Measurements from ENCODE around the gene TUBG2. TPM values are rescaled to one million over a fixed set of nuclear protein-coding genes. Genes with fewer than 3 reads are reported as not detected.

Gene TUBG2
- total RNA-seq, 1 experiment from 2014 or later: 20.4 TPM

GRCh38 chr17:42653179-42654124 is 5.6 kb upstream of the TUBG2 start:
- H3K4me2 ChIP-seq (ENCODE audit: insufficient read depth, insufficient read length, low read length): peak overlapping the region; percentile 65
- no peak overlapping the region for H2BK5ac ChIP-seq (ENCODE audit: insufficient read length, low read length)
- H2BK120ac ChIP-seq (ENCODE audit: low read depth, low read length, poor library complexity, severe bottlenecking): no peak overlapping the region
- no peak overlapping the region for H3K4ac ChIP-seq (ENCODE audit: low read depth, low read length)
- H3K56ac ChIP-seq (ENCODE audit: insufficient read length, low read depth, low read length): no peak overlapping the region
- TF ChIP-seq CTCF (conservative IDR thresholded peaks at IDR 0.05): no peak
- H3K36me3 Mint-ChIP-seq (ENCODE audit: insufficient read depth in 1 of 3, low read depth in 3 of 3): peaks cover 0 to 5% (median 2%) of the 10 kb centered on the region in 3 experiments; a peak in 3 of 7 replicates
- peaks cover 0 to 6% of the 10 kb centered on the region in 2 experiments; a peak in 3 of 5 replicates for H3K9me3 Mint-ChIP-seq
- no peak overlapping the region for H3K9ac ChIP-seq (ENCODE audit: extremely low read depth, insufficient read length, low read length)
- H2AFZ ChIP-seq (ENCODE audit: low read length): peak overlapping the region; percentile 27
- no peaks in the 10 kb centered on the region for H3K79me2 ChIP-seq (ENCODE audit: insufficient read depth, low read length)
- H3K27me3 Mint-ChIP-seq (ENCODE audit: low read depth): peaks cover 6% of the 10 kb centered on the region
- peaks cover 10% of the 10 kb centered on the region for H3K23me2 ChIP-seq (ENCODE audit: insufficient read length, low read depth, low read length, poor library complexity, severe bottlenecking)
- H2AK5ac ChIP-seq (ENCODE audit: insufficient read length, low read length): no peak overlapping the region
- WGBS (ENCODE audit: extremely low coverage, insufficient read length, low lambda C conversion rate): no CpG with 5 or more reads among the region's 42 CpGs
- H4K20me1 ChIP-seq (ENCODE audit: control insufficient read depth, insufficient read depth, insufficient read length): no peaks in the 10 kb centered on the region
- H4K5ac ChIP-seq (ENCODE audit: insufficient read length, low read depth, low read length): no peak overlapping the region
- H3K23ac ChIP-seq (ENCODE audit: insufficient read length, low read depth, low read length): no peak overlapping the region
- H4K91ac ChIP-seq (ENCODE audit: insufficient read length, low read depth, low read length): no peak overlapping the region
- no peak overlapping the region for H2BK15ac ChIP-seq (ENCODE audit: low read depth, low read length)
- DNase-seq: peak; percentile 71
- no peak overlapping the region for H2BK12ac ChIP-seq (ENCODE audit: insufficient read length, low read depth, low read length)
- no peaks in the 10 kb centered on the region for H3K9me3 ChIP-seq (ENCODE audit: control insufficient read depth, low read depth, low read length)
- H2BK20ac ChIP-seq (ENCODE audit: low read depth, low read length, poor library complexity, severe bottlenecking): no peak overlapping the region
- H3K14ac ChIP-seq (ENCODE audit: insufficient read depth, low read length): 0 out of 2 replicates have a peak overlapping the region, but pooled peaks have one; percentile 8
- peak overlapping the region in 1 of 3 experiments; percentile 29; a peak in 2 of 7 replicates for H3K27ac Mint-ChIP-seq
- H3K4me1 ChIP-seq (ENCODE audit: insufficient read depth, low read length): no peaks in the 10 kb centered on the region
- no peak overlapping the region for H4K8ac ChIP-seq (replicated peaks; ENCODE audit: insufficient read length, low read depth, low read length)
- H3K18ac ChIP-seq (ENCODE audit: insufficient read length, low read depth, low read length): no peak overlapping the region
- H3K4me1 Mint-ChIP-seq: peaks cover 10 to 14% of the 10 kb centered on the region in 2 experiments
- no peak overlapping the region for H3T11ph ChIP-seq (ENCODE audit: low read length)
- H3K27me3 ChIP-seq (ENCODE audit: insufficient read depth, low read length): no peaks in the 10 kb centered on the region
- H3K79me1 ChIP-seq (ENCODE audit: insufficient read depth, low read depth, low read length, poor library complexity, severe bottlenecking): no peaks in the 10 kb centered on the region
- peak overlapping the region; percentile 49 to 63 for H3K4me3 Mint-ChIP-seq
- no peak overlapping the region for H3K27ac ChIP-seq (ENCODE audit: insufficient read length, low read depth, low read length)

All from H9 (cell line).